WERI-Rb-1 (cell line): ENCODE data around the gene MAGEC1.
"Not testable (repeated sequence)": the region's sequence is repeated elsewhere in the genome, so short reads cannot be mapped to it uniquely, and the experiment has no call there.

Experiments
- DNase-seq: peaks from one replicate; pipeline ENCODE4 v3.0.0-alpha.2; 2020
- H3K27ac ChIP-seq: fragments of 250-450 bp; sonication (Bioruptor Pico); 2 replicates; pipeline ENCODE4 v1.5.1; 2020; ENCODE audit warnings: mild to moderate bottlenecking, moderate library complexity
- H3K27me3 ChIP-seq: fragments of 250-450 bp; sonication (Bioruptor Pico); 2 replicates; pipeline ENCODE4 v1.5.1; 2021; ENCODE audit warnings: mild to moderate bottlenecking, low read depth, moderate library complexity; ENCODE audit not compliant: insufficient read depth, severe bottlenecking
- H3K36me3 ChIP-seq: fragments of 250-450 bp; sonication (Bioruptor Pico); 2 replicates; pipeline ENCODE4 v1.5.1; 2020; ENCODE audit warnings: mild to moderate bottlenecking, moderate library complexity
- H3K4me3 ChIP-seq: 2 replicates; pipeline ENCODE4 v1.5.1; 2011; ENCODE audit warnings: low read depth, mild to moderate bottlenecking, control low read depth, low read length
- H3K9me3 ChIP-seq: fragments of 250-450 bp; sonication (Bioruptor Pico); 2 replicates; pipeline ENCODE4 v1.5.1; 2021; ENCODE audit warnings: mild to moderate bottlenecking, moderate library complexity; ENCODE audit not compliant: severe bottlenecking
- CTCF ChIP-seq: IDR thresholded peaks from 2 replicates; pipeline ENCODE4 v1.5.1; 2011; ENCODE audit warnings: low read depth, mild to moderate bottlenecking, control low read depth, inconsistent platforms, low read length

Gene MAGEC1

GRCh38 chrX:141903400-141904155, at the start of gene MAGEC1:
Gene MAGEC1, plus strand, starts transcription at chrX:141903894. Its CDS starts 1,179 bp downstream, at chrX:141905073.
- H3K27ac ChIP-seq: no peak within 1 kb of the TSS
- H3K9me3 ChIP-seq: no peaks in the 10 kb centered on the region
- H3K27me3 ChIP-seq: peaks cover 51% of the 10 kb centered on the region
- no peak for TF ChIP-seq CTCF
- DNase-seq: peak; percentile 21
- no peaks in the 10 kb centered on the region for H3K36me3 ChIP-seq
- H3K4me3 ChIP-seq: no peak within 1 kb of the TSS

GRCh38 chrX:141857479-141857878, 46.2 kb upstream of the MAGEC1 start:
- no peak for DNase-seq
- peaks cover 7% of the 10 kb centered on the region for H3K27me3 ChIP-seq
- H3K4me3 ChIP-seq: no peak overlapping the region

GRCh38 chrX:141879616-141880015, 24.1 kb upstream of the MAGEC1 start:
- H3K9me3 ChIP-seq: no peaks in the 10 kb centered on the region
- no peak for DNase-seq
- no peak overlapping the region for H3K27ac ChIP-seq
- H3K4me3 ChIP-seq: no peak overlapping the region
- no peak for TF ChIP-seq CTCF
- H3K27me3 ChIP-seq: peaks cover 32% of the 10 kb centered on the region
- H3K36me3 ChIP-seq: no peaks in the 10 kb centered on the region

More at GRCh38 chrX:141857479-141857878, 46.2 kb upstream of the MAGEC1 start:
- H3K9me3 ChIP-seq: no peaks in the 10 kb centered on the region
- H3K36me3 ChIP-seq: no peaks in the 10 kb centered on the region
- H3K27ac ChIP-seq: no peak overlapping the region
- TF ChIP-seq CTCF: no peak

GRCh38 chrX:141888811-141889210, 14.9 kb upstream of the MAGEC1 start:
- H3K27ac ChIP-seq, DNase-seq, H3K36me3 ChIP-seq, H3K4me3 ChIP-seq, H3K9me3 ChIP-seq: not testable (repeated sequence)
- peaks cover 20% of the 10 kb centered on the region for H3K27me3 ChIP-seq

GRCh38 chrX:141894733-141895132, 9.0 kb upstream of the MAGEC1 start:
- no peaks in the 10 kb centered on the region for H3K9me3 ChIP-seq
- no peak overlapping the region for H3K27ac ChIP-seq
- TF ChIP-seq CTCF: no peak
- DNase-seq: no peak
- no peak overlapping the region for H3K4me3 ChIP-seq
- H3K27me3 ChIP-seq: peaks cover 44% of the 10 kb centered on the region
- H3K36me3 ChIP-seq: no peaks in the 10 kb centered on the region

GRCh38 chrX:141897690-141898089, 6.0 kb upstream of the MAGEC1 start:
- DNase-seq: no peak
- no peaks in the 10 kb centered on the region for H3K9me3 ChIP-seq
- no peak for TF ChIP-seq CTCF
- peaks cover 58% of the 10 kb centered on the region for H3K27me3 ChIP-seq
- H3K27ac ChIP-seq: no peak overlapping the region
- no peaks in the 10 kb centered on the region for H3K36me3 ChIP-seq
- H3K4me3 ChIP-seq: no peak overlapping the region
